Right forelimb (tissue), 1 donor: ENCODE data around the gene THSD4.

Experiments
- DNase-seq: peaks from one replicate; pipeline ENCODE4 v3.0.0-alpha.2; 2018

THSD4 gene

GRCh38 chr15:71273731-71274447 lies 158.6 kb downstream of the THSD4 start:
- no peak for DNase-seq

GRCh38 chr15:71274448-71274798 lies 159.2 kb downstream of the THSD4 start:
- no peak for DNase-seq

GRCh38 chr15:71275098-71275497 lies 159.8 kb downstream of the THSD4 start:
- no peak for DNase-seq

GRCh38 chr15:71275566-71276335 lies 160.5 kb downstream of the THSD4 start:
- DNase-seq: no peak

- DNase-seq: no peak
Observed at GRCh38 chr15:71276336-71276665, 161.0 kb downstream of the THSD4 start.

- DNase-seq: no peak
Observed at GRCh38 chr15:71278989-71279756, 163.9 kb downstream of the THSD4 start.

GRCh38 chr15:71279757-71280141 lies 164.5 kb downstream of the THSD4 start:
- no peak for DNase-seq

- no peak for DNase-seq
Observed at GRCh38 chr15:71280206-71280605, 164.9 kb downstream of the THSD4 start.

GRCh38 chr15:71281256-71281655 lies 166.0 kb downstream of the THSD4 start:
- DNase-seq: no peak

GRCh38 chr15:71282076-71282475 lies 166.8 kb downstream of the THSD4 start:
- no peak for DNase-seq

GRCh38 chr15:71288348-71288955 lies 173.2 kb downstream of the THSD4 start:
- DNase-seq: no peak

GRCh38 chr15:71290002-71290401 lies 174.7 kb downstream of the THSD4 start:
- no peak for DNase-seq

GRCh38 chr15:71290881-71291635 lies 175.8 kb downstream of the THSD4 start:
- no peak for DNase-seq

GRCh38 chr15:71291723-71292122 lies 176.5 kb downstream of the THSD4 start:
- no peak for DNase-seq

- DNase-seq: no peak
Observed at GRCh38 chr15:71293723-71294122, 178.5 kb downstream of the THSD4 start.

- DNase-seq: no peak
Observed at GRCh38 chr15:71294251-71294910, 179.1 kb downstream of the THSD4 start.

GRCh38 chr15:71294911-71295602 lies 179.8 kb downstream of the THSD4 start:
- DNase-seq: no peak

- DNase-seq: no peak
Observed at GRCh38 chr15:71295603-71296314, 180.5 kb downstream of the THSD4 start.

GRCh38 chr15:71296315-71296679 lies 181.0 kb downstream of the THSD4 start:
- DNase-seq: no peak

- DNase-seq: no peak
Observed at GRCh38 chr15:71301958-71302621, 186.8 kb downstream of the THSD4 start.
